HG03196 (cell line): Measurements from ENCODE around the gene INPP1.
A peak's percentile ranks its signal among the peaks of the same experiment; 100 is the strongest.

Experiments used
- ATAC-seq: cut with Tn5 transposase; IDR thresholded peaks from one replicate; pipeline ENCODE4 v1.9.1; 2021; ENCODE audit not compliant: unreplicated experiment

INPP1 gene

DNA sequence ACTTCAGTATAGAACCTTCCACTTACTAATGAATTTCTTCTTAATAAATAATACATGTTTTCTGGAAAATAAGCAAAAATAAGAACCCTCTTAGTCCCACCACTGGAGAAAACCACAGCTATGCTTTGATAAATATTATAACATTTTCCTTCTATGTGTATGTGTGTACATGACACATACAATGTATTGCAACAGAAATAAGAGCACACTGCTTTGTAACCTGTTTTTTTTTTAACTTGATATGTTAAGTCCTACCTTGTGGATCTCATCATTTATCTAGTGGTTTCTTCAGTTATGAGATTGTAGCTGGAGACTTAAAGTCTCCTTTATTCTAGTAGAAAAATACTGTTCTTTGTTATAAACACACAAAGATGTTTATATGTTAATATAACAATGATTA, 17.2 kb downstream of the INPP1 start:
- ATAC-seq, result no peak

DNA sequence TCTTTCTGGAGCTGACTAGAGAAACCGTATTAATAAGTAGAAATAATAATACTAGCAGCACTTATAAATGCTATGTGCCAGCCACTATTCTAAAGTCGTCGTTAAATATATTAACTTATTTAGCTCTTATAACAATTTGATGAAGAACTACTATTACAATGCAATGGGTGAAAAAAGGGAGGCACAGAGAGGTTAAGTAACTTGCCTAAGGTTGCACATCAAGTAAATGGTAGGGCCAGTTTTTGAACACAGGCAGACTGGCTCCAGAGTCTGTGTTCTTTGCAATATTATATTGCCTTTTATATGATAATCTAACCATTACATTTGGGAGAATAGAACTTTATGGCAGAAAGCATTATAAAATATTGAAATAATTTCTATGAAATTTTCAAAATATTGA, 17.6 kb downstream of the INPP1 start:
- no peak for ATAC-seq

DNA sequence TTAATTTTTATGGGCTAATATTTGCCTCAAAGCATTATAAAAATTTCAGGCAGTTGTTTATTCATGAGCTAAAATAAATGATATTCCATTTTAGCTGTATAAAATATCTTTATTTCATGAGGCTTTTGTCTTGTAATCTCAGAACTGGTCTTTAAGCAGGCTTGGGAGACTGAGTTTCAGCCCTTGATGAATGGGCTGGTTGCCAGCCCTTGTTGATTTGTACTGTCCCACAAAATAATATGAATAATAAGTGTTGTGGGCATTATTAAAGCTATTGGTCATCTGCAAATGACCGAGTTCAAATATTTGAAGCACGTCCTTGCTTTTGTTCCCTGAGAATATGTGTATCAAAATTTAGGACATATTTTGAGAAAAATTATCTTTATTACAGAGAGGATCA, 18.2 kb downstream of the INPP1 start:
- ATAC-seq, result no peak

DNA sequence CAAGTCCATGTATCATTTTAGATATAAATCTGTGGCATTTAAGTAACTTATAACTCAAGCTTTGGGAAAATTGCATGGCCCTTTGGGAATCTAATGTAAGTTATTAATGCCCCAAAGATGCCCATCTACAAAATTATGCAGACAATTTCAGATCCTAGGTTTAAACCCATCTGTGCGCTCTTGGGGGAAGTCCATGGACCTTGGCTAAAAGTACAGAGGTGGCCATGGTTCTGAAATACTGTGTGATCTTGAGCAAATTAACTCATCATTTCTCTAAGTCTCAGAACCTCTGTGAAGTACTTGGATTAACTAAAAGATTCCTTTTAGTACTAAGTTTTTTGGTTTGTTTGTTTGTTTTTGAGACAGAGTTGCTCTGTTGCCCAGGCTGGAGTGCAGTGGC, 19.5 kb downstream of the INPP1 start:
- ATAC-seq, result no peak

DNA sequence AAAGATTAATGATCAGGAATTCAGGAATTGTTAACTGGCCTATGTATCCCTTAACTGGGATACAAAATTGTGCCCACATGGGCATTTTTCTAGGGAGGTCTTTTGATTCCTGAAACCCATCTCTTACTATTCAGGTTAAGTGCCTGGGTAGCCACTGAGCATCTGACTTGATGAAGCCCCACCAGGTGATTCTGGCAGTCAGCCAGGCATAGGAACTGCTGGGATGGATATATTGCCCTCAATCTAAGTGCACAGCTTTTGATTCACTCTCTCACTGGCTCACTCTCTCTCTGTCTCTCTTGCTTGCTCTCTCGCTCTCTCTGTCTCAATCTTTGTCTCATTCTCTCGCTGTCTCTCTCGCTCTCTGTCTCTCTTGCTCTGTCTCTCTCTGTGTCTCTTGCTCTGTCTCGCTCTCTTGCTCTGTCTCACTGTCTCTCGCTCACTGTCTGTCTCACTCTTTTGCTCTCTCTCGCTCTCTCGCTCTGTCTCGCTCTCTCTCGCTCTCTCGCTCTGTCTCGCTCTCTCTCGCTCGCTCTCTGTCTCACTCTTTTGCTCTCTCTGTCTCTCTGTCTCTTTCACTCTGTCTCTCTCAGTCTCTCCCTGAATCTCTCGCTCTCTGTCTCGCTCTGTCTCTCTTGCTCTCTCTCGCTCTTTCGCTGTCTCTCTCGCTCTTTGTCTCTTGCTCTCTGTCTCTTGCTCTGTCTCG, 22.3 kb downstream of the INPP1 start:
- no peak for ATAC-seq

DNA sequence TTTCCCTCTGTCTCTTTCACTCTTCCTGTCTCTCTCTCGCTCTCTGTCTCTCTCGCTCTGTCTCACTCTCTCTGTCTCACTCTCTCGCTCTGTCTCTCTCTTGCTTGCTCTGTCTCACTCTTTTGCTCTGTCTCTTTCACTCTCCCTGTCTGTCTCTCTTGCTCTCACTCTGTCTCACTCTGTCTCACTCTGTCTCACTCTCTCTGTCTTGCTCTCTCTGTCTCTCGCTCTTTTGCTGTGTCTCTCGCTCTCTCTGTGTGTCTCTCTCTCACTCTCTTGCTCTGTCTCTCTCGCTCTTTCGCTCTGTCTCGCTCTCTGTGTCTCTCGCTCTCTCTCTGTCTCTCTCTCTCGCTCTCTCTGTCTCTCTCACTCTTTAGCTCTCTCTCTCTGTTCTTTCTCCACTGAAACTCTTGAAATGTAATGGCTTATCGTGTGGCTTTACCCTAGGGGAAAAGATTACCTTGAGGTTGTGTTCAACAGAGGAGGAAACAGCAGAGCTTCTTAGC, 22.9 kb downstream of the INPP1 start:
- no peak for ATAC-seq

DNA sequence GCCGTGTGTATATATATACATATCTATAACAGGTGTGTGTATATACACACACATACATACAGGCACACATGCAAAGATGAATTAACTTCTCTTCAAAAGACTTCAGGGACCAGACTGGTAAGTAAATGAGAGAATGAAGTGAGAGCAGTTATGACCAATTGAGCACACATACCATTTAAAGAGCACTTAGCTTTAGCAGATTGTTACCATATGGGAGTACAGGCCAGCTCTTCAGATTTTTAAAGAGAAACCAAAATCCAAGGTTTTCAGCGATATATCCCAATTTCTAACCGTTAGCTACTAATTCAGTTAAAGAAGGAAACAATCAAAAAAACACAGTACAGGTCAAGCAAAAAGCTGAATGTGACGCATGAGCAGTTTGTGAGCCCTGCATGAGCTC, 23.7 kb downstream of the INPP1 start:
- ATAC-seq, result no peak

DNA sequence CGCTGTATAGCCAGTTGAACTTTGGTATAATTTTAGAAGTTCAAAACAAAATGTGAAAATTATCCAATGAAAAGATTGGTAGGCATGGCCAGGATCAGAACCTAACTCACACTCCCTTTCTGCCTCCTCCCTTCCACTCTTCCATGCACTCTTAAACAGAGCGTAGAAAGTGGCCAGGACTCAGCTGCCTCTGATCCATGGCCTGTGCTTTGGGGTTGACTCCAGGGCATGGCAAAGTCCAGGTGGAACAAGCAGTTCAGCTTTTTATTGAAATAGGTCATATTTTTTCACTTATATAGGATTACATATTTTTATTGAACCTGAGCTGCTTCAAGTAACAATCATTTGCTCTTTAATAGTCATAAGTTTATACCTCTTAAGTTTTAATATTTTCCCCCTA, 26.2 kb downstream of the INPP1 start:
- no peak for ATAC-seq

DNA sequence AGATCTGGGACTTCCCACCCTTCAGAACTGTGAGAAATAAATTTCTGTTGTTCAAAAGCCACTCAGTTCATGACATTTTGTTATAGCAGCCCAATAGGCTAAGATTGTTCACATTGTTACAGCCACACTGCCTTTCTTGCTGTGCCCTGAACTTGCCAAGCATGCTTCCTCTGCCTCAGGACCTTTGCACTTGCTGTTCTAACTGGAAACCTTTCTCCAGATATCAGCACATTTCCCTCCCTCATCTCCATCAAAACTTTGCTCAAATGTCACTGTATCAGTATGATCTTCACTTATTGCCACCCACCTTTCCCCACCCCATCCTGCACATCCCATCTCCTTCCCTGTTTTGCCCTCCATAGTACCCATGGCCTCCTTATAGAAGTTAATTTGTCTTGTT, 32.7 kb downstream of the INPP1 start:
- ATAC-seq, result no peak

DNA sequence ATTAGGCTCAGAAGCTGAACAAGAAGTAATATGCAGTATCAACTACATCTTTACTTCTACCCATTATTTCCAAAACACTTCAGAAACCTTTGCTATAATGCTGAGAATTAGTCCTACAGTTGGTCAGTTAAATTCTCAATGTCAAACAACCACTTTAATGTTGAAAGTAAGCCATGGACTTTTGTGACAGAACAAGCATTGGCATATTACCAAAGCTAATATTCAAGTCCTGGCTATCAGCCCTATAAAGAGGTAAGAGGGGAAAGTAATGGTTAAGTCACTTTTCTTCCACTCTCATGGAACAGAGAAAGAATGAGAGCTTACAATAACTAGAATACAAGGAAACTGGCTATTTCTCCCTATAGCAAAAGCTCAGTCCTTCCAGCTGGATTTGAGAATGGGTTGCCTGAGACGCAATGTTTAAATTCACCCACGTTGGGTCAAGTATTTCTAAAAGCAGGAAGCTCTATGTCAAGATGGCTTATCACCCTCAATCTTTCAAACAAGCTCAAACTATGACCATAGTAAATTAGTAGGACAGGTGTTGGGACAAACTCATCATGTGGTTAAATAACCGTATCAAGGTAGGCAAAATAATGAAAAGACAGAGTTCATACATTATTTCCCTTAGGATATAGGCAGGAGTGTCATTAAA, 33.3 kb downstream of the INPP1 start:
- ATAC-seq, result no peak

DNA sequence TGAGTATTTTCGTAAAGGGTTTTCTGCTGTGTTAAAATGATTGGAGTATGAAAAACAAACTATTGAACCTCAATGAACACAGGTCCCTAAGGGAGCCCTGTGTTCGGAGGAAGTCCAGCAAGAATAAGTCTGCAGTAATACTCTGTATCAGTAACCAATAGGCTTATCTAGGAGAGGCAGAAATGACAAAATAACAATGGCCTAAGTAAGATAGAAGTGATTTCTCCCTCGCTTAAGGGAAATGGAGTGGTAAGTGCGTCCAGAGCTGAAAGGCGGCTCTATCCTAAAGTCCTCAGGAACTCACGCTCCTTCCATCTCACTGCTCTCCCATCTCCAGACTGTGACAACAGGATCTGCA, 35.5 kb downstream of the INPP1 start:
- ATAC-seq, result no peak

DNA sequence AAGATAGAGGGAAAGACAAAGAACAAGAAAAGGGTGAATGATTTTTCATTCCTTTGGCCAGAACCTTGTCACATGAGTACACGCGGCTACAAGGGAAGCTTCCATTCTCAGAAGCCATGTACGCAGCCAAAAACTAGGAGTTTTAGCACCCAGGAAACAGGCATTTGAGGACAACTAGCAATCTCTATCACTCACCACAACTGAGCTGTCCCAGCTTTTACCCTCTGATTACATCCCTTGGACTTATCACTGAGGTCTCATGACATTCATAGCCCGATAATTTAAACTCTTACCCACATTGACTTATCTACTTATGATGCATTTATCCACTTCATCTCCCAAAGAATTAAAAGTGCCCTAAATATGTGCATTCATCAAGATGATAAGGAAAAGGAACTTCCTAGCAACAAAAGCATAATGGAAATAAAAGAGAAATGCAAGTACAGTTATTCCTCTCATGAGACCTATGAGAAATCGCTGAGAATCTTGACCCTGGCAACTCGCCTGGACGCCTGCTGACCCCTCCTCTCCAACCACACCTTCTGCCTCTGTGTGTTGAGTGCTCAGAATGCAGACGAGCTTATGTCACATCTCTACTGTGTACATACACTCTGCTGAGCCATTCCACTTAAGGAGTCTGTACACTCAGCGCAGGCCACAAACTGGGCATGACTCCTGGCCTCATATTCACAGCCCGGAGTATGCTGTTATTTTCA, 36.0 kb downstream of the INPP1 start:
- ATAC-seq, result no peak

DNA sequence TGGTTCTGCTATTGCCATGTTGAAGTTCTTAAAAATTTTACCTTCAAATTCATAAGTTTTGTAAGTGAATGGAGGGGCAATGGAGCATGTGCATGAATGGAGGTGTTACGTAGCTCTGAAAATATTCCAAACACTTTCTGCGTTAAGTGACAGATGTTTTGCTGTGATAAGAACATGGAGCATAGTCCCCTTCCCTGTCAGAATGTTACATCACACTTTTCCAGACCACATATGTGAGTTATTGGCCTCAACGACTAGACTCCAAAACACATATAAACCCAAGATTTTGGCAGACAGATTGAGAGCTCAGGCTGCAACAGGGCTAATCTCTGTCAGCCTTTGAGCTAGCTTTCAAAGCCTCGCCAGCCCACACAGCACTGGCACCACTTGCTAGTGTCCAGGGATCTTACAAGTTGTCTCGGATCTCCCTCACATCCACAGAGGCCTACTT, 37.6 kb downstream of the INPP1 start:
- no peak for ATAC-seq

DNA sequence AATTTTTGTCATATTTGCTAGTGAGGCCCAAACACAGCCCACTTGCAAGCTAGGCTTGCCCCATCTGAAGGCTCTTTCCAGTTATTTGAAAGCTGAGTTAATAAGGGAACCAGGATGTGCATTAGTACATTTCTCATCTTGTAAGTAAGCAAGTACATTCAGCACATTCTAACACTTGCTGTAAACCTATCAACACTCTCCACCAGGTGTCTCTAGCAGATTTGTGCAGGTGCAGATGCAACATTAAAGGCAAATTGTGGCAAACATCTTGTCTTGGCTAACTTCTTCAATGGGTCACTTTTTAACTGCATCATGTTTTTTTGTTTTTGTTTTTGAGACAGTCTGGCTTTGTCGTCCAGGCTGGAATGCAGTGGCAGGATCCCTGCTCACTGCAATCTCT, 39.5 kb downstream of the INPP1 start:
- peak; percentile 72 for ATAC-seq

DNA sequence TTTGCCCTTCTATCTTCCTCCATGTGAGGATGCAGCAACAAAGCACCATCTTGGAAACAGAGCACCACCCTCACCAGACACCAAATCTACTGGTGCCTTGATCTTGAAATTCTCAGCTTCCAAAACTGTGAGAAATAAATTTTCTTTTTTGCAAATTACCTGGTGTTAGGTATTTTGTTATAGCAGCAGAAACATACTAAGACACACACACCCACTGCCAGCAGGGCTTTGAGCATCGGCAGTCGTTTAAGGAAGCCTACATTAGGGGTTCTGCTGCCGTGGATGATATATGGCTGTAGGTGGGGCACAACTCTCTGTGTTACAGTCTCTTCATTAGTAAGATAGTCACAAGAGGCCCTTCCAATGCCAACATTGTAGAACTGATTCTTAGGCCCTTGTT, 44.0 kb downstream of the INPP1 start:
- ATAC-seq, result no peak

DNA sequence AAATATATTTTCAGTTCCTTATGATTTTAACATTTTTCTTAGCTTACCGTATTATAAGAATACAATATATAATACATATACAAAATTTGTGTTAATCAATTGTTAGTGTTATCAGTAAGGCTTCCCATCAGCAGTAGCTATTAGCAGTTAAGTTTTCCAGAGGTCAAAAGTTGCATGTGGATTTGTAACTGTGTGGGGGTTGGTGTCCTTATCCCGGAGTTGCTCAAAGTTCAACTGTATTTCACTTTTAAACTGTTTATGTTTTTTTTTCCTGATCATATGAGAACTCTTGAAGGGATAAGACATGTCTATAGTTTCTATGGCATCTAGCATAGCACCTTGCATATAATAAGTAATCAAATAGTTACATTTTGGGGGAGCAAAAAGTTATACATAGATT, 52.9 kb downstream of the INPP1 start:
- ATAC-seq, result no peak

DNA sequence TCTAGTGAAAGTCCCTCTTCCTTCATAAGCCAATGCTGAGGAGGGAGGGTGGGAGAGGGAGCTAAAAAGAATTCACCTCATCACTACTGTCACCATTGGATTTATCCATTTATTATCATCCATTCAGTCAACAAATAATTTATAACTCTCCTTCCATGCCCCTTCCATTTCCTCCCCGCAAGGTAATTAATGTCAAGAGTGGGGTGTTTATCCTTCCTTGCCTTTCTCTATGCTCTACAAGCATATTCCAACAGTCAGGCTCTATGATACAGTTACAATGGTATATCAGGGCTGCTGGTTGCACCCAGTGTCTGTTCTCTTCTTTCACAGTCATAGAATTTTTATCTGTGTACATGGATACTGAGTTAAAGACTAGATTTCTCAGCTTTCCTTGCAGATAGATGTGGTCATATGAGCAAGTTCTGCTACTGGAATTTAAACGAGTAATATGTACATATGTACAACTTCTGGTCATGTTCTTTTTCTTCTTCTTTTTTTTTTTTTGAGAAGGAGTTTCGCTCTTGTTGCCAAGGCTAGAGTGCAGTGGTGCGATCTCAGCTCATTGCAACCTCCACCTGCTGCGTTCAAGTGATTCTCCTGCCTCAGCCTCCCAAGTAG, 59.7 kb downstream of the INPP1 start:
- no peak for ATAC-seq

DNA sequence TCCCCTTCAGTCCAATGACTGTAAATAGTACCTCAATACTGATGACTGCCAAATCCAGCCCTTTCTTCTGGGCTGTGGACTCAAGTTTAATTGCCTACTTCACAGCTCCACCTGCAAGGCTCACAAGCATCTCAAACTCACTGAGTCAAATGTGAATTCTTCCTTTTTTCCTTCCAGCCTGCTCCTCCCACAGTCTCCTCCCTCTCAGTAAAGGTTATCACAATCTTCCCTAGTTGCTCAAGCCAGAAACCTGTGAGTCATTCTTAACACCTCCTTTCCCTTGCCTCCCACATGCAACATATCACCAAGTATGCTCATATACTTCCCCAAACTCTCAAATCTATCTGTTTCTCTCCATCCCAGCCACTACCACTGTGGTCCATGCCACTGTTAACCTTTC, 61.1 kb downstream of the INPP1 start:
- ATAC-seq, result no peak

DNA sequence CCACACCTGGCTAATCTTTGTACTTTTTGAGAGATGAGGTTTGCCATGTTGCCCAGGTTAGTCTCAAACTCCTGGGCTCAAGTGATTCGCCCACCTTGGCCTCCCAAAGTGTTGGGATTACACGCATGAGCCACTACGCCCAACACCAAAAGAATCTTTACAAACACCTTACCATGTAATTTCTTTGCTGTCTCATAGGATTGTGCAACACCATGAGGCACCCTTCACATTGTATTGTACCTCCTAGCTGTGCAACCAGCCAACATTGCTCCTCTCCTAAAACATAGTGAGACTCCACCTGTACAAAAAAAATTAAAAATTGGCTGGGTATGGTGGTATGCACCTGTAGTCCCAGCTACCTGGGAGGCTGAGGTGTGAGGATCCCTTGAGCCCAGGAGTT, 61.7 kb downstream of the INPP1 start:
- no peak for ATAC-seq

DNA sequence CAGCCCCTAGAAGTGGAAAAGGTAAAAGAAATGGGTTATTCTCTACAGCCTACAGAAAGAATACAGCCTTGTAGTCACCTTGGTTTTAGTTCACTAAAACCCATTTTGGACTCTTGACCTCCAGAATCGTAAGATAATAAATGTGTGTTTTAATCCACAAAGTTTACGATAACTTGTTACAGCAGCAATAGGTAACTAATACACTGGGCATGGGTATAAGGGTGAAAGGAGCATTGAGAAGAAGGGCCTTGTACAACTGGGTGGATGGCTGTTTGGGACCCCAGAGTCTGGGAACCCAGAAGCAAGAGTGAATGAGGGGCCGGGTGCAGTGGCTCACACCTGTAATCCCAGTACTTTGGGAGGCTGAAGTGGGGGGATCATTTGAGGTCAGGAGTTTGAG, 62.6 kb downstream of the INPP1 start:
- no peak for ATAC-seq

DNA sequence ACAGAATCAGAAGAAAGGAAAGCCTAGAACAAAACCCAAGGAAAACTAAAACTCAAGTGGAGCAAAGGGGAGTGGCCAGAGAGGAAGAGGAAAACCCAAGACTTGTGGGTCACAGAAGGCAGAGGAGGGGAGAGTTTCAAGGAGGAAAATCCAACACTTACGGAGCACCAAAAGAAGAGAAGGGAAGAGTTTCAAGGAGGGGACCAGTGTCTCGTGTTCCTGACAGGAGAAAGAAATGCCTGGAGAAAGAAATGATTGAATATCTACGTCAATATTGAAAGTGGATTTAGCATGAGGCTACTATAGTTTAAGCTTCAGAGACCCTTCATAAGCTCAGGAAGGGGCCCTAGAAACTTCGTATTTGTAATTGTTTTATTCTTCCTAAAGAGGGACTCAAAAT, 63.4 kb downstream of the INPP1 start:
- no peak for ATAC-seq

DNA sequence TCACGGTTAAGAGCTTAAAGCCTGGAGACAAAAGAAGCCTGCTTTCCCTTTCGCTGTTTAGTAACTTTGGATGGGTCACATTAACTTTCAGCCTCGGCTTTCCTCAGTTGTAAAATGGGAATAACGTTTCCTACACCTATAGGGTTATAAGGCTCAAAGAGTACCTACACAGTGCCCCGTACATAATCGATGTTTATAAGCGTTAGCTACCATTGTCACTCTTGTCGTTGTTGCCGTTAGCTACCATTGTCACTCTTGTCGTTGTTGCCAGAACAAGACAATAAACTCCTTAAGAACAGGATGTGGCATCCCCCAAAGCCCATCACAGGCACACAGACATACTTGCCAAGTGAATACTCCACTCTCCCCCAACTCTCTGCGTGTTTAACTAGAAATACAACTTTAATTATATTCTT, 63.9 kb downstream of the INPP1 start:
- no peak for ATAC-seq
